ENCODE results near the gene OR14K1.
"Not testable (repeated sequence)": the region's sequence is repeated elsewhere in the genome, so short reads cannot be mapped to it uniquely, and the experiment has no call there.

The OR14K1 gene, protein sequence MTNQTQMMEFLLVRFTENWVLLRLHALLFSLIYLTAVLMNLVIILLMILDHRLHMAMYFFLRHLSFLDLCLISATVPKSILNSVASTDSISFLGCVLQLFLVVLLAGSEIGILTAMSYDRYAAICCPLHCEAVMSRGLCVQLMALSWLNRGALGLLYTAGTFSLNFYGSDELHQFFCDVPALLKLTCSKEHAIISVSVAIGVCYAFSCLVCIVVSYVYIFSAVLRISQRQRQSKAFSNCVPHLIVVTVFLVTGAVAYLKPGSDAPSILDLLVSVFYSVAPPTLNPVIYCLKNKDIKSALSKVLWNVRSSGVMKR

DNA sequence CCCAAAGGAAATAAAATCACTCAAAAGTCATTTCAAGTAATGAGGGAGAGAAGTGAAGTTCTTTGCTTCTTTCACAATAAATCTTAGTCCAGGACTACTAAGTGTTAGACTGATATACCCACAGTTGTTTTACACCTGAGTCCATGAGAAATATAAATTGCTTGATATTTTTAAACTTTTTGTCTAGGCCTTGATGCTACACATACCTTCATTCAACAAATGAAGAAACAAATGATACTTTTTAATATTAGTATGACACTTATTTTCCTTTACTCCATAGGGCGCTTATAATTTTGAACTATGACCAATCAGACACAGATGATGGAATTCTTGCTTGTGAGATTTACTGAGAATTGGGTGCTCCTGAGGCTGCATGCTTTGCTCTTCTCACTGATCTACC is at the start of gene OR14K1:
Gene OR14K1, plus strand, starts transcription at position 301 of the 400 bp plus-strand sequence. Its CDS starts 0 bp downstream, at position 301.
- no peak for DNase-seq

DNA sequence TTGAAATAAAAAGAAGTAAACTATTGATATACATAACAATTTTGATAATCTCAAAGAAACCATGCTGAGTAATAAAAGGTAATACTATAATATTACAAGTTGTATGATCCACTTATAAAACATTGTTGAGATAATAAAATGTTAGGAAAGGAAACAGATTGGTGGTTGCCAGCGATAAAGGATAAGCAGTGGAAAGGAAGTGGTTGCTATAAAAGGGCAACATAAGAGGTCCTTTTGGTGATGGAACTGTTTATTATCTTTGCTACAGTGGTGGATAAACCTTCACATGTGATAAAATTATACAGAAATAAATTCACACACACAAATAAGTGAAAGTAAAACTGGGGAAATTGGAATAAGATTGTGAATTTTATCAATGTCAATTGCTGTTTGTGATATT is 37.1 kb upstream of the OR14K1 start:
- DNase-seq, result no peak

DNA sequence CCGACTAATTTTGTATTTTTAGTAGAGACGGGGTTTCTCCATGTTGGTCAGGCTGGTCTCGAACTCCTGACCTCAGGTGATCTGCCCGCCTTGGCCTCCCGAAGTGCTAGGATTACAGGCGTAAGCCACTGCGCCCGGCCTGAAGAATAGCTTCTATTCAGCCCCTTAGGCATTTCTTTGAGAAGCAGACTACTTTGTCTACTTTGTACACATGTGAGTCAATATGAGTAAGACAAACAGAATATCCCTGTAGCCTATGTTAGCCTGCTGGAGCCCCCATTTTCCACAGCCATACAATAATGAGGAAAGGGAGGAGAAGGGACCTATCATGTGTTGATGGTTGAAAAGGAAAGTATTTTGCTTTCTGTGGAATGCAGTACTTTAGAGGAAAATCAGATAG is 27.7 kb upstream of the OR14K1 start:
- DNase-seq, result not testable (repeated sequence)

DNA sequence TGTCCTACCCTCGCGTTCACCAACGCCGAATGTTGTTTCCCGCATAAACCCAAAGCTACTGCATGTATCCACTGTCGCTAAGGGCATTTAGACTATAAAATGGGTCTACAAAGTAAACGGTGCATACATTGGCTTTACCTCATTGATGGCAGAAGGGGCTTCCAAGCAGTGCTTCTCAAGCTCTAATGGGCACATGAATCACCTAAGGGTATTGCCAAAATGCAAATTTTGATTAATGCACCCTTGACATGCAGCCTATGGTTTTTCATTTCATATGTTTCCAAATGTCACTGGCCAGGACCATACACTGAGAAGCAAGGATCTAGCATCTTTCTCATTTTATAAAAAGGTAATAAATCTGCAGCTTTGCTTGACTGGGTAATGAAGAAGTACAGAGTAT is 24.7 kb upstream of the OR14K1 start:
- DNase-seq, result no peak

DNA sequence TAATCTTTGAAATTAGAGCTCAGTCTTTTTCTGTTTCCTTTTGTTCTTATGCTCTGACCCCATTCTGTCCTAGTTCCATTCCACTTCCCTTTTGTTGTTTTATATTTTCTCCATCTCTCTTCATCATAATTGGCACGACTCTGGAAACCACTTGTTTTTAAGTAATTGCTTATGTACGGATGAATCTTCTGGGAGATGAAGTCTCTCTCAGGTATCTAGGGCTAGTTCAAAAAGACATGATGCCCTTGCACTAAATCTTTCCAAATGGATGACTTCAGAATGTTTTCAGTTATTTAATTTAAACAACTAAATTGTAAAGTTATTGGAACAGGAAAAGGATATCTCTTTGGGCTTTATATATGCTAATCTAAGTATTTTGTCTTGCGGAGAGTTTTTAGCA is 21.9 kb upstream of the OR14K1 start, which contains the start of gene OR6F1:
Gene OR6F1, minus strand, starts transcription at position 101 of the 400 bp plus-strand sequence. CDS start 3,891 bp downstream, outside the sequence.
- no peak for DNase-seq

DNA sequence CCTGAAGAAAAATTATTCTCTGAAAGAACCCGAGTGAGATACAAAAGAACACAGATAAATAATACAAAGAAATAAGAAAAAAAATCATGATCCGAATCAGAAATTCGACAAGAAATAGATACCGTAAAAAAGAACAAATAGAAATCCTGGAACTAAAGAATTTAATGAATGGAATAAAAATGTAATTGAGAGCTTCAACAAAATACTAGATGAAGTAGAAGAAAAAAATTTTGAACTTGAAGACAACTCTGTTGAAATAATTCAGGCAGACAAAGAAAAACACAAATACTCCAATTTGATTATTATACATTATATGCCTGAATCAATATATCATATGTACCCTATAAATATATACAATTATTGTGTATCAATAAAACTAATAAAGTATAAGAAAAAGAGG is 17.2 kb upstream of the OR14K1 start:
- no peak for DNase-seq

DNA sequence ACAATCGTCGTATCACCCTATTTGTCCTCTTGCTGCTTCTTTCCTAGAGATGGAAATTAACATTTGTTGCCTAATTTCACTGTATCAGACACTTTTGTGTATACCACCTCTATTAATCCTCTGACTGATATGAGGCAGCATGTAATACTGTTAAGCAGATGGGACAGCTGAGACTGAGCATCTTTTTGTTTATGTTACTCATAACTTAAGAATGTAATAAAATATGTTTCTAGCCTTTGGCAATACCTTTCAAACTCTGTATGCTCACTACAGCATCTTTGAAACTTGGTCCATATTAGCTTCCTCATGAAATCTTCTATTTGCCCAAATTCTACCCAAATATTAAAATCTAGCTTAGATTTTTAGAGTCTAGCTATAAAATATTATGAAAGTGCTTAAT is 2.3 kb downstream of the OR14K1 start:
- no peak for DNase-seq

DNA sequence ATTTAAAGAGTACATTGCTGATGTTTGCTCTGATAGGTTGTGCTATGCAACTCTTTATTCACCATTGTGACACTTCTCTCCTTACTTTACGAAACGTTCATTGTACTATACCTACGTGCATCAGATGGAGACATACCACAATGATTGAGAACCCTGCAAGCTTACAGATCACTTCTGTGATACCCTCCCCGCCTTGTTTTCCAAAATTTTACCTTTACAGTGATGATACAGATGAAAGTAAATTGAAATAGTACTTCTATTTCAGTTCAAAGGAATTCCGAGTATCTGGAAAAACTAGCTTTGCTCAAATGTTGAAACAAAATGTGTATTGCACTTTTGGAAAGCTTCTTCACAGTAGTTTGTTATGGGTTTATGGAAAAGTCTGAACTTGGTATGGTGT is 3.3 kb downstream of the OR14K1 start:
- DNase-seq, result no peak

DNA sequence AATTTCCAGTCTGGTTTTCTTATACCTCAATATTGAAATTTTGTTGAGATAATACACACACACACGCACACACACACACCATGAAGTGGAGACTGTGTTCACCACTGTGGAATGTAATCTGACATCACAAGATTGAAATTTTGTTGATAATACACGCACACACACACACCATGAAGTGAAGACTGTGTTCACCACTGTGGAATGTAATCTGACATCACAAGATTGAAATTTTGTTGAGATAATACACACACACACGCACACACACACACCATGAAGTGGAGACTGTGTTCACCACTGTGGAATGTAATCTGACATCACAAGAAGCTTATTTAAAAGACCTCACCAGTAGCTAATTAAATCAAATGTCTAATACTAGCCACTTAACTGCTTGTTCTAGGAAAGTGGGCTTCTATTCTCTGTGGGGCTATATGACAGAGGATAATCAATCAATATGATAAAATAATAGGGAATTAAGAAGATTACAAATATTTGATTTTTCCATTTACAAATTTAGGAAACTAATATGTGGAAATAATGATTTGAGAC is 3.9 kb downstream of the OR14K1 start:
- not testable (repeated sequence) for DNase-seq

DNA sequence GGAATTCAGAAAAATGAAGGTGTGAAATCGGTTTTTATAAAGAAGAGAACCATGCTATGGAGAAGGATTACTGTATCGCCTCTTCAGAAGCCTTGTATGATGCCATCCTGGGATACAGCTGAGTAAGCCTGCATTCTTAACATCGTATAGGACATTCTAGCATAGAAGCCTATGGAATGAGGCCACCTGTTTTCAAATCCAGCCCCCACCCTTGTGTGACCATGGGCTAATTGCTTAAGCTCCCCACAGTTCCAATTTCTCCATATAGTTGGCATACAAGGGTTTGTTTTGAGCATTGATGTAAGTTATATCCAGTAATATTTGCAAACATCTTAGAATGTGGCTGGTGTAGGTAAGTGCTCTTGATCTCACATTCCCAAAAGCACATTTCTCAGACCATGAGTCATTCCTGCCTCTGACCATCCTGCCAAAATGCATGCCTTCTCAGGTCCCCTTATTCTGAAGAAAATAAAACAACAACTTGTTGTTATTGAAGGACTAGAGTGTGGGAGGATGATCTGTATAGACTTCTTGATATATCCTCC is 8.0 kb downstream of the OR14K1 start:
- DNase-seq, result no peak

DNA sequence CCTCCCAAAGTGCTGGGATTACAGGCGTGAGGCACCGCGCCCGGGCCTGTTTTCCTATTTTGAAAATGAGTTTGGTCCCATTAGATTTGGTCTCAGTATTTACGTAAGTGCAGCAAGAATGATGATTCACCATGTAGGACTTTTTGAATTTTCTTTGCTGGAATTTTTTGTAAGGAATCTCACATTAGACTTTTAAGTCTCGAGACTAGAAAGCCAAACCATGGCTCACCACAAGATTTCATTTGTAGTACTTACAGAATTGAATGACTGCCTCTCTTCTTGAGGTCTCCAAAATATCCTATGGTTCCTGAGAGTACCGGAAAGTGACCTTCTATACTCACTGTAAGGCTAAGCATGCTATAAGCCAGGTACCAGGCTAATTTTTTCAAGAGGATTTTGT is 9.2 kb downstream of the OR14K1 start:
- no peak for DNase-seq

DNA sequence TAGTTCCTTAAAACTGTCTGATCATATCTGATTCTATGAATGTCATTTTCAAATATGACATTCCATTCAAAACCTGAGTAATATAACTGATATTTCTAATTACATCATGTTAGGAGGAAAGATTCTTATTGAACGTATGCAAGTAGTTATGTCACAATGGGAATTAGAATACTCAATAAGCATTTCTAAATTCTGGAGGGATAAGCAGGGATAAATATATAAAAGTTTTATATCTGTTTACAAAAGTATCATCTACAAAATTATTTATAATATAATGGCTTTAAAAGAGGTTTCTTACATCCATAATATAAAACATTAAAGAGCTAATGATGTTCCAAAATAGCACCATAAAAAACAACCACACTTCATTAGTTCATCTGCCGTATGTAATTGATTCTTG is 9.6 kb downstream of the OR14K1 start, which contains the start of gene OR14A2:
Gene OR14A2, minus strand, starts transcription at position 101 of the 400 bp plus-strand sequence.
- no peak for DNase-seq

DNA sequence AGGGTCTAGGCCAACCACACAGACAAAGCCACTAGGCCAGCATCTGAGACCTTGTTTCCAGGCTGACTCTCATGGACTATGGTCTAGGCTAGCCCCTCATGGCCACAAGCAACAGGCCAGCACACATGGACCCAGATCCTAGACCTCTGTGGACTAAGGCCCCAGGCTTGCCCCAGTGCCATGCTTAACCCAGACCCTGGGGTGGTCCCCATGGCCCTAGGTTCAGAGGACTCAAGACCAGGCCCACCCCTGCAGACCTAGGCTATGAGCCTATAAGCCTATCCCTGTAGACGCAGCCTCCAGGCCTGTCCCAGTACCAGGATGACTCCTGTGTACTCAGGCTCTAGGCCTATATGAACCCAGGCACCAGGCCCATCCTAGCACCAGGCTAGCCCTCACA is 11.5 kb downstream of the OR14K1 start:
- DNase-seq, result no peak

DNA sequence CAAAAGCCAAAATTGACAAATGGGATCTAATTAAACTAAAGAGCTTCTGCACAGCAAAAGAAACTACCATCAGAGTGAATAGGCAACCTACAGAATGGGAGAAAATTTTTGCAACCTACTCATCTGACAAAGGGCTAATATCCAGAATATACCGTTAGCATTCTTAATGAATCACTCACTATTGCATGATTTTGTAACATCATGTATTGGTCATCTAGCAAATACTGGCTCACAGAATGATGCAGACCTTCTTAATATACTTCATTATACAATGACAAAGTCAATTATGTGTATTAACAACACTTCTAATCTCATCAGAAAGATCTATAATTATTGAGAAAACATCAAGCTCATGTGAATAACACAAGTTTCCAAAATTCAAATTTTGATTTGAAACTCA is 15.9 kb downstream of the OR14K1 start:
- not testable (repeated sequence) for DNase-seq

DNA sequence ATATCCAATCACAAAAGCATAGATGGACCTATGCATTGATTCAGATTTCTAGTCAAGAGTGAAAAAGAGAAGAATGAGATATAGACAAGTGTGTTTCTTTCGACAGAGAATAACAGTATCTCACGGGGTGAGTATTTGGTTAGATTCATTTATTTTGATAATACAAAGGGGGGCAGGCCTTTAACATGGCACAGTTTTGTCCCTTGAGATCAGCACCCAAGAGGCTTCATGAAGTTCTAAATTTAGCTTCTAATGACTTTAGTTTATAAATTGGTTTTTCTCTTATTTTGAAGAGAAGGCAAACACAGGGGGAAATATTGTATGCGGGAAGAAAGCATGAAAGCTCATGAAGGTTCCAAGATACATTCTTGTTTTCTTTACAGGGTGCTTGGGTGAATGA is 22.0 kb downstream of the OR14K1 start, which contains the start of gene OR1C1:
Gene OR1C1, minus strand, starts transcription at position 101 of the 400 bp plus-strand sequence. CDS start 2,150 bp downstream, outside the sequence.
- no peak for DNase-seq

DNA sequence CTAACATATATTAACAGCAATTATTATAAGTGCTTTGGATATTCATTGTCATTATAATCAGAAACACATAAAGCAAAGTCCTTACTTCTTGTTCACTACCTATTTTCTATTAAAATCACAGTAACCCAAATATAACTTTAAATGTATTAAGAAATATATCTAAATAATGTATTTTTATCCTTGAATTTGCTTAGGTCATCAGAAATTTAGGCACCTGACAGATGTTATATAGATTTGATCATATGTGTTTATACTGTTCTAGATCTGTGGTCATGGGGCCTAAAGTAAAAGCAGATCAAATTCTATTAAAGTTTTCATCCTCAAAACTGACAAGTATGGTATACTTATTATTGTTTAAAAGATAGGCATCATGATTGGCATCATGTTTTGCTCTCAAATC is 31.2 kb downstream of the OR14K1 start:
- no peak for DNase-seq
